ENCODE results near the gene SAG.

The SAG gene

DNA sequence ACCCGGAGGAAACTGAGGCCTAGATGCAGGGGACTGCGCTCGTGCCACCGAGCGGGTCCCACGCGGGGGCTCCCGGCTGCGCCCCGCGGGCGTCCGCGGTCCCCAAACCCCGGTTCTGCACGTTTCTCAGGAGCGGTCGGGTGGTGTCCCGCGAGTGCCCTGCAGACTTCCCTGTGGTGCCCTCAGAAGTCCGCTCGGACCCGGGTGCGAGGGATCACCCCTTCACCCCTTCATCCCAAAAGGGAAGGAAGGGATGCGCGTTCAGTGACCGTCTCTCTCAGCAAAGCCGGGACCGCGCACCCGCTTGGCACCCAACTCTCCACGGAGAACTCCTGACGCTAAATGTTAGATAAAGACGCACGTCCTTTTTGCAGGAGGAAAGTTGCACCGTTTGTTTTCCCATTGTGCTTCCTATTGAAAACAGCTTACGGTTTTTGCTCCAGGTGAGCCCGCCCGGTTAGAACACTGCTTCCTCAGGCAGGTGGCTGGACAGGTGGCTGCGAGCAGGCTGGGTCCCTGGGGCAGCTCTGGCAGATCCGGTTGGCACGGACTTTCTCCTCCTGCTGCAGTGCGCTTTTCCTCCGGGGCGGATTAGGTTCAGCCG is 47.5 kb downstream of the SAG start:
- peaks cover 5% of the 10 kb centered on the region; the same call in 1 of the 2 replicates for H3K9me3 ChIP-seq (ENCODE audit: control insufficient read depth, insufficient read depth, low read depth, low read length)
- H3K27me3 ChIP-seq (ENCODE audit: control insufficient read depth, insufficient read depth, low read length), result peaks cover 16% of the 10 kb centered on the region
- no peaks in the 10 kb centered on the region for H3K36me3 ChIP-seq (ENCODE audit: control insufficient read depth, insufficient read depth, low read length)
- peaks cover 19% of the 10 kb centered on the region; the same call in 1 of the 2 replicates for H3K4me1 ChIP-seq (ENCODE audit: control insufficient read depth, insufficient read depth, low read length)
- no peak overlapping the region for H3K27ac ChIP-seq (ENCODE audit: low read depth, low read length)
- H3K4me3 ChIP-seq (ENCODE audit: low read depth, low read length), result peak overlapping the region; percentile 68
- H3K9ac ChIP-seq (ENCODE audit: low read length), result peak overlapping the region; percentile 47

DNA sequence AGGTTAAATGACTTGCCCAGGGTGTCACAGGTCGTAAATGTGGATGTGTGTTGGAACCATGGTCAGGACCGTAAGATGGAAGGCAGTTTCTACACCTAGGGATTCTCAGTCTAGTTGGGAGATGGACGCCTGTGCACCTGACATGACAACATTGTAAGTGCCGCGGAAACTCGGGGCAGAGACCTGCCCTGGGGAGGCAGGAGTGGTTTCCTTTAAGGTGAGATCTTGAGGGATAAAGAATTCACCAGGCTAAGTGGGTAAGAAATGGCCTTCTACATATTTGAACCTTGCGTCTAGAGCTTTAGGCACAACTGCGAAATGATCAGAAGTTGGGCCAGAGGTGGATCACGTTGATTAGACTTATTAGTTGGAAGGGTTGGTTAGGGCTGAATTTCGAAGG is 48.3 kb downstream of the SAG start:
- no peak overlapping the region for H3K9ac ChIP-seq (ENCODE audit: low read length)
- no peaks in the 10 kb centered on the region for H3K36me3 ChIP-seq (ENCODE audit: control insufficient read depth, insufficient read depth, low read length)
- H3K27ac ChIP-seq (ENCODE audit: low read depth, low read length), result no peak overlapping the region
- peaks cover 16% of the 10 kb centered on the region for H3K27me3 ChIP-seq (ENCODE audit: control insufficient read depth, insufficient read depth, low read length)
- peaks cover 5% of the 10 kb centered on the region; the same call in 1 of the 2 replicates for H3K9me3 ChIP-seq (ENCODE audit: control insufficient read depth, insufficient read depth, low read depth, low read length)
- peaks cover 17% of the 10 kb centered on the region; the same call in 1 of the 2 replicates for H3K4me1 ChIP-seq (ENCODE audit: control insufficient read depth, insufficient read depth, low read length)
- no peak overlapping the region for H3K4me3 ChIP-seq (ENCODE audit: low read depth, low read length)

DNA sequence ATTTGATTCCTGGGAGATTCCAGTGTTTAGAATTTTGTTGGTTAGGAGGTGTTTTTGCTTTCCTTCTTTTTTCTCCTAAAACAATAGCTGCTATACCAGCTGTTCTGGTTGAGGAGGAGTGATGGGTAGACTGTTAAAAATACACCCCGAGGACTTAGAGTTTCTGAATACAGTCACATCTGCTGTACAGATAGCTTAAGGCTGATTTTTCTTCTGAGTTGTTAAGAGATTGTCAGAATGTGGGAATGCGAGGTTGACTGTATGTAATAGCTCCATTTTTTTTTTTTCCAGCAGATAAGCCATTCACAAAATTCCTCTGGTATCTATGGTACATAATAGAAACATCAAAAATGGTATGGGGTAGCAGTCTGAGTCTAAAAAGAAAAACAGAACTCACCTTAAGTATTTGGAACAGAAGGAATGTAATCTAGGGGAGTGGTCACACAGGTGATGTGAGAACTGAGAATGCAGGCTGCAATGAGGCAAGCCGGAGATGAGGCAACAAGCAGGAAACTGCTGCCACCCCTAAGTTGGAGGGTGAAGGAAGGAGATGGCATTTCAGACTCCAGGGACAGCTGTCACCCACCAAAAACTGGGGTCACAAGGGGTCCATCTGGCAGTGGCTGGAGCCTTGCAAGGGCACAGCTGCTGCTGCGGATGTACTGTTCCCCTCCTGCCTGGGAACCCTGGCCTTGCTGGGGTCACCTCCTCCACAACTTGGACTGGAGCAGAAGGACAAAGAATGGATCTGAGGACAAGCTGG is 49.1 kb downstream of the SAG start:
- no peak overlapping the region for H3K4me3 ChIP-seq (ENCODE audit: low read depth, low read length)
- H3K27ac ChIP-seq (ENCODE audit: low read depth, low read length), result no peak overlapping the region
- peaks cover 16% of the 10 kb centered on the region for H3K27me3 ChIP-seq (ENCODE audit: control insufficient read depth, insufficient read depth, low read length)
- H3K9me3 ChIP-seq (ENCODE audit: control insufficient read depth, insufficient read depth, low read depth, low read length), result peaks cover 5% of the 10 kb centered on the region; the same call in 1 of the 2 replicates
- no peaks in the 10 kb centered on the region for H3K36me3 ChIP-seq (ENCODE audit: control insufficient read depth, insufficient read depth, low read length)
- H3K9ac ChIP-seq (ENCODE audit: low read length), result no peak overlapping the region
- H3K4me1 ChIP-seq (ENCODE audit: control insufficient read depth, insufficient read depth, low read length), result peaks cover 20% of the 10 kb centered on the region; the same call in 1 of the 2 replicates

DNA sequence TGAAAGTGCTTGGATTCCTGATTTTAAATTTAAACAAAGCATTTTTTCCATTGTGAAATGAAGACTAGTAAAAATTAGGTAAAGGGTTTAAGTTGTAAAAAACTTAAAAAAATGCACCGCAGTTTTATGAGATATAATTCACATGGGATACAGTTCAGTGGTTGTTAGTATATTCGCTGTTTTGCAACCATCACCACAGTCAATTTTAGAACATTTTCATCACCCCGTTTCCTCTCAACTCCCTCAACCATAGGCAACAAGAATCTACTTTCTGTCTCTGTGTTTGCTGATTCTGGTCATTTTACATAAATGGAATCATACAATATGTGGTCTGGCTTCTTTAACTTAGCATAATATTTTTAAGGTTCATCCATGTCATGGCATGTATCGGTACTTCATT is 50.7 kb downstream of the SAG start:
- H3K4me3 ChIP-seq (ENCODE audit: low read depth, low read length), result no peak overlapping the region
- H3K36me3 ChIP-seq (ENCODE audit: control insufficient read depth, insufficient read depth, low read length), result no peaks in the 10 kb centered on the region
- H3K27ac ChIP-seq (ENCODE audit: low read depth, low read length), result no peak overlapping the region
- no peaks in the 10 kb centered on the region for H3K9me3 ChIP-seq (ENCODE audit: control insufficient read depth, insufficient read depth, low read depth, low read length)
- peaks cover 17% of the 10 kb centered on the region; the same call in 1 of the 2 replicates for H3K4me1 ChIP-seq (ENCODE audit: control insufficient read depth, insufficient read depth, low read length)
- H3K27me3 ChIP-seq (ENCODE audit: control insufficient read depth, insufficient read depth, low read length), result peaks cover 14% of the 10 kb centered on the region
- no peak overlapping the region for H3K9ac ChIP-seq (ENCODE audit: low read length)

DNA sequence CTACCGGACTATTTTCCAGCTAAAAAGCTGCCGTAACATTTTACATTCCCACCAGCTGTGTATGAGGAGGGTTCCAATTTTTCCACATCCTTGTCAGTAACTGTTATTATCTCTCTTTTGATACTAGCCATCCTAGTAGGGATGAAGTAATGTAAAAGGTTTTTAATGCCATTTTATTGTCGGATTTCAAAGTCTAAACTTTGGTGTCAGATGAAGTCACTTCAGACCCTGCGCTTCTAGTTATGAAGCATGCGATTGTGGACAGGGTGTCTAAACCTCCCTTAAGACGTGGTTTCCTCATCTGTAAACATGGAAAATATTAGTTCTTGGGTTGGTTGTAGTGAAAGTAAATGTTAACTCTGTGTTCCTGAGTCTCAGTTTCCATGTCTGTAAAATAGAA is 51.3 kb downstream of the SAG start:
- H3K27ac ChIP-seq (ENCODE audit: low read depth, low read length), result no peak overlapping the region
- H3K36me3 ChIP-seq (ENCODE audit: control insufficient read depth, insufficient read depth, low read length), result peaks cover 5% of the 10 kb centered on the region; the same call in 1 of the 2 replicates
- H3K4me1 ChIP-seq (ENCODE audit: control insufficient read depth, insufficient read depth, low read length), result peaks cover 13% of the 10 kb centered on the region; the same call in 1 of the 2 replicates
- H3K4me3 ChIP-seq (ENCODE audit: low read depth, low read length), result no peak overlapping the region
- H3K9ac ChIP-seq (ENCODE audit: low read length), result no peak overlapping the region
- no peaks in the 10 kb centered on the region for H3K9me3 ChIP-seq (ENCODE audit: control insufficient read depth, insufficient read depth, low read depth, low read length)
- peaks cover 13% of the 10 kb centered on the region for H3K27me3 ChIP-seq (ENCODE audit: control insufficient read depth, insufficient read depth, low read length)

DNA sequence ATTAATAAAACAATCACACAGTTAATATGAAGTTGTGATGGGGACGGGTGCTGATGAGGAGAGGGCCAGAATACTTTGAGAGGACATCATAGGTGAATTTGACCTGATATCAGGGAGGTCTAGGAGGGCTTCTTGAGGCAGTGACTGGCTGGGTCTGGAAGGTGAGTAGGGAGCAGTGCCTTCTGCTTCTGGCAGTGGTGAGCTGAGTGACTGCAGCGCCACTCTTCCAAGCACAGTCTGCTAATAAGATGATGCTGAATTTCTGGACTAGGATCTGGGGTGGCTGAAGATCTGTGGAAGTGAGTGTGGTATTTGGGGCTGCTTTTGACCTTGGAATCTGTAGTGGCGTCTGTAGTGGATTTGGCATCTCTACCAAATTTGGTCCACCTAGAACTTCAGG is 52.2 kb downstream of the SAG start:
- Histone ChIP-seq H3K9ac (ENCODE audit: low read length) (no peak overlapping the region), H3K27ac (ENCODE audit: low read depth, low read length) (no peak overlapping the region)

DNA sequence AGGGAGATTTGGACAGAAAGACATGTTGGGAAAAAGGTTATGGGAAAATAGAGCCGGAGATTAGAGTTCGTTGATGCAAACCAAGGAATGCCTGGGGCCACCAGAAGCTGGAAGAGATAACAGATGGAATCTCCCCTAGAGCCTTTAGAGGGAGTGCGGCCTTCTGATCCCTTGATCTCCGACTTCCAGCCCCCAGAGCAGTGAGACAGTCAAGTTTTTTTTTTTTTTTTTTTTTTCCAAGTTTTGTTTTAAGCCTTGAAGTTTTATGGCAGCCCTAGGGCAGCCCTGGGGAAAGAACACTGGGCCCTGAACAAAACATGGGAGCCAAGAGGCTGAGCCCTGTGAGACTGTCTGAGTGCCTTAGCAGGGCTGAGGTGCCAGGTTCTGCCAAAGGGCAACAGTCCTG is 53.2 kb downstream of the SAG start:
- Histone ChIP-seq H3K4me3 (ENCODE audit: low read depth, low read length) (no peak overlapping the region; the same call in 1 of the 2 replicates), H3K27me3 (ENCODE audit: control insufficient read depth, insufficient read depth, low read length) (peaks cover 3% of the 10 kb centered on the region), H3K4me1 (ENCODE audit: control insufficient read depth, insufficient read depth, low read length) (peaks cover 13% of the 10 kb centered on the region; the same call in 1 of the 2 replicates), H3K27ac (ENCODE audit: low read depth, low read length) (peak overlapping the region; percentile 56; the same call in 1 of the 2 replicates), H3K36me3 (ENCODE audit: control insufficient read depth, insufficient read depth, low read length) (peaks cover 5% of the 10 kb centered on the region; the same call in 1 of the 2 replicates), H3K9ac (ENCODE audit: low read length) (no peak overlapping the region), H3K9me3 (ENCODE audit: control insufficient read depth, insufficient read depth, low read depth, low read length) (no peaks in the 10 kb centered on the region)

More for the DNA sequence above, 52.2 kb downstream of the SAG start:
- H3K4me3 ChIP-seq (ENCODE audit: low read depth, low read length), result no peak overlapping the region
- H3K4me1 ChIP-seq (ENCODE audit: control insufficient read depth, insufficient read depth, low read length), result peaks cover 13% of the 10 kb centered on the region; the same call in 1 of the 2 replicates
- H3K36me3 ChIP-seq (ENCODE audit: control insufficient read depth, insufficient read depth, low read length), result peaks cover 5% of the 10 kb centered on the region; the same call in 1 of the 2 replicates
- H3K9me3 ChIP-seq (ENCODE audit: control insufficient read depth, insufficient read depth, low read depth, low read length), result no peaks in the 10 kb centered on the region
- peaks cover 12% of the 10 kb centered on the region for H3K27me3 ChIP-seq (ENCODE audit: control insufficient read depth, insufficient read depth, low read length)

DNA sequence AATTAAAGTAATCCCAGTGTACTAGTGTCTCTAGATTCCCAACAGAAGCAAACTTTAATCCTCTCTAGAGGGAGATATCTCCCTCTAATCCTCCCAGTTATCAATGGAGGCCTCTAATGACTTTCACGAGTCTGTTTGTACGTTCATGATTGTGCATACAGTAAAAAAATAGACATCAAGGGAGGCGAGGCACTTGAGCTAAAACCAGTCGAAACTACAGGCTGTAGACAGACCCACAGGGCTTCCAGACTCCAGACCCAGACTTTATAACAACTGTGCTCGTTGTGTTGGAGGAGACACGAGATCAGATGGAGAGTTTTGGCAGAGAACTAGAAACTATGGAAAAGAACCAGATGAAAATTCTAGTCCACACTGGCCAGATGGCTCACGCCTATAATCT is 53.7 kb downstream of the SAG start:
- no peak overlapping the region for H3K9ac ChIP-seq (ENCODE audit: low read length)
- H3K27me3 ChIP-seq (ENCODE audit: control insufficient read depth, insufficient read depth, low read length), result no peaks in the 10 kb centered on the region
- H3K9me3 ChIP-seq (ENCODE audit: control insufficient read depth, insufficient read depth, low read depth, low read length), result no peaks in the 10 kb centered on the region
- no peak overlapping the region; the same call in 1 of the 2 replicates for H3K4me3 ChIP-seq (ENCODE audit: low read depth, low read length)
- peaks cover 13% of the 10 kb centered on the region; the same call in 1 of the 2 replicates for H3K4me1 ChIP-seq (ENCODE audit: control insufficient read depth, insufficient read depth, low read length)
- H3K36me3 ChIP-seq (ENCODE audit: control insufficient read depth, insufficient read depth, low read length), result peaks cover 5% of the 10 kb centered on the region; the same call in 1 of the 2 replicates
- H3K27ac ChIP-seq (ENCODE audit: low read depth, low read length), result no peak overlapping the region; the same call in 1 of the 2 replicates

DNA sequence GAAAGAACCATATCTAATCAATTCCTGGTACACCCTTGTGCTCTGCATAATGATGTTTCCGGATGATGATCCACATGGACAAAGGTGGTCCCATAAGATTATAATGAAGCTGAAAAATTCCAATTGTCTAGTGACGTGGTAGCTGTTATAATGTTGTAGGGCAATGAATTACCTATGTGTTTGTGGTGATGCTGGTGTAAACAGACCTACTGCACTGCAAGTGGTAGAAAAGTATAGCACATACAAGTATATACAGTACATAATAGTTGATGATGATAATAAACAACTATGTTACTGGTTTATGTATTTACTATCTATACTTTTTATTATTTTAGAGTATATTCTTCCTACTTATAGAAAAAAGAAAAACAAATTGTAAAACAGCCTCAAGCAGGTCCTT is 55.1 kb downstream of the SAG start:
- H3K27ac ChIP-seq (ENCODE audit: low read depth, low read length), result no peak overlapping the region

DNA sequence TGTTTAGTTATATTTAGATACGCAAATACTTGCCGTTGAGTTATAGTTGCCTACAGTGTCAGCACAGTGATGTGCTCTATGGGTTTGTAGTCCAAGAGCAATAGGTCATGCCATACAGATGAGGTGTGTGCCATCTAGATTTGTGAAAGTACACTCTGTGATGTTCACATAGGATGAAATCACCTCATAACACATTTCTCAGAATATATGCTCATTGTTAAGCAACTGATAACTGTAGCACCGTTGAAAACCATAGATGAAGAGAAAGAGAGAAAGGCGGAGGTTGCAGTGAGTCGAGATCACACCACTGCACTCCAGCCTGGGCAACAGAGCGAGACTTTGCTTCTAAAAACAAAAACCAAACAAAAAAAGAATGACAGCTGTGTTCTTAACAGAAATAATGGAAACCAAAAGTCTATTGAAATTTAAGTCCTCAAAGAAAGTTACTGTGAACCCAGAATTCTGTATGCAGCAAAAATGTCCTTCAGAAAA is 56.2 kb downstream of the SAG start:
- H3K4me1 ChIP-seq (ENCODE audit: control insufficient read depth, insufficient read depth, low read length), result peaks cover 10% of the 10 kb centered on the region; the same call in 1 of the 2 replicates
- no peaks in the 10 kb centered on the region for H3K9me3 ChIP-seq (ENCODE audit: control insufficient read depth, insufficient read depth, low read depth, low read length)
- no peak overlapping the region for H3K27ac ChIP-seq (ENCODE audit: low read depth, low read length)
- H3K4me3 ChIP-seq (ENCODE audit: low read depth, low read length), result no peak overlapping the region
- no peaks in the 10 kb centered on the region for H3K27me3 ChIP-seq (ENCODE audit: control insufficient read depth, insufficient read depth, low read length)
- H3K36me3 ChIP-seq (ENCODE audit: control insufficient read depth, insufficient read depth, low read length), result peaks cover 5% of the 10 kb centered on the region; the same call in 1 of the 2 replicates
- H3K9ac ChIP-seq (ENCODE audit: low read length), result no peak overlapping the region

More for the DNA sequence above, 55.1 kb downstream of the SAG start:
- Histone ChIP-seq H3K9ac (ENCODE audit: low read length) (no peak overlapping the region), H3K9me3 (ENCODE audit: control insufficient read depth, insufficient read depth, low read depth, low read length) (no peaks in the 10 kb centered on the region), H3K27me3 (ENCODE audit: control insufficient read depth, insufficient read depth, low read length) (no peaks in the 10 kb centered on the region), H3K36me3 (ENCODE audit: control insufficient read depth, insufficient read depth, low read length) (peaks cover 5% of the 10 kb centered on the region; the same call in 1 of the 2 replicates), H3K4me3 (ENCODE audit: low read depth, low read length) (no peak overlapping the region), H3K4me1 (ENCODE audit: control insufficient read depth, insufficient read depth, low read length) (peaks cover 10% of the 10 kb centered on the region; the same call in 1 of the 2 replicates)
